ENCODE measurements around the gene DLX5. TPM values are rescaled to one million over a fixed set of nuclear protein-coding genes. Genes with fewer than 3 reads are reported as not detected.

The DLX5 gene
- polyA plus RNA-seq, 1 donor (not counting 4 experiments of a cell fraction or from before 2014, with no cell fraction given): 0.67 TPM

- Histone ChIP-seq H3K9me1 (ENCODE audit: control insufficient read depth, extremely low read depth, insufficient read depth, low read length) (no peaks in the 10 kb centered on the region), H3K27me3 (ENCODE audit: control insufficient read depth, extremely low read depth, insufficient read depth, low read length) (peaks cover 79% of the 10 kb centered on the region), H3K4me3 (ENCODE audit: control insufficient read depth in 2 of 3, extremely low read depth in 1 of 3, insufficient read depth in 2 of 3, low read depth in 1 of 3, low read length in 3 of 3) (no peak overlapping the region), H3K4me2 (ENCODE audit: control insufficient read depth, extremely low read depth, insufficient read depth, low read depth, low read length) (no peak overlapping the region), H3K36me3 (ENCODE audit: control insufficient read depth in 2 of 2, extremely low read depth in 1 of 2, insufficient read depth in 2 of 2, low read length in 2 of 2) (no peaks in the 10 kb centered on the region), H3K9me3 (ENCODE audit: control insufficient read depth, low read depth, low read length) (no peaks in the 10 kb centered on the region), H3K9ac (ENCODE audit: control insufficient read depth, extremely low read depth, insufficient read depth, low read length) (no peak overlapping the region), H3K4me1 (ENCODE audit: control insufficient read depth, extremely low read depth, insufficient read depth, low read length) (no peaks in the 10 kb centered on the region), H3K79me2 (ENCODE audit: control insufficient read depth, insufficient read depth, low read length) (no peaks in the 10 kb centered on the region), H3K27ac (ENCODE audit: control insufficient read depth, insufficient read depth, low read length) (no peak overlapping the region), H4K20me1 (ENCODE audit: control insufficient read depth, extremely low read depth, insufficient read depth, low read length) (no peaks in the 10 kb centered on the region), H2AFZ (ENCODE audit: control insufficient read depth, low read length) (no peak overlapping the region)
- TF ChIP-seq EZH2 (IDR thresholded peaks at IDR 0.05; ENCODE audit: low read length): peak; percentile 25
- TF ChIP-seq, protein P1, sequence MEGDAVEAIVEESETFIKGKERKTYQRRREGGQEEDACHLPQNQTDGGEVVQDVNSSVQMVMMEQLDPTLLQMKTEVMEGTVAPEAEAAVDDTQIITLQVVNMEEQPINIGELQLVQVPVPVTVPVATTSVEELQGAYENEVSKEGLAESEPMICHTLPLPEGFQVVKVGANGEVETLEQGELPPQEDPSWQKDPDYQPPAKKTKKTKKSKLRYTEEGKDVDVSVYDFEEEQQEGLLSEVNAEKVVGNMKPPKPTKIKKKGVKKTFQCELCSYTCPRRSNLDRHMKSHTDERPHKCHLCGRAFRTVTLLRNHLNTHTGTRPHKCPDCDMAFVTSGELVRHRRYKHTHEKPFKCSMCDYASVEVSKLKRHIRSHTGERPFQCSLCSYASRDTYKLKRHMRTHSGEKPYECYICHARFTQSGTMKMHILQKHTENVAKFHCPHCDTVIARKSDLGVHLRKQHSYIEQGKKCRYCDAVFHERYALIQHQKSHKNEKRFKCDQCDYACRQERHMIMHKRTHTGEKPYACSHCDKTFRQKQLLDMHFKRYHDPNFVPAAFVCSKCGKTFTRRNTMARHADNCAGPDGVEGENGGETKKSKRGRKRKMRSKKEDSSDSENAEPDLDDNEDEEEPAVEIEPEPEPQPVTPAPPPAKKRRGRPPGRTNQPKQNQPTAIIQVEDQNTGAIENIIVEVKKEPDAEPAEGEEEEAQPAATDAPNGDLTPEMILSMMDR (optimal IDR thresholded peaks at IDR 0.05 in 1 of 3, IDR thresholded peaks at IDR 0.05 in 1 of 3, conservative IDR thresholded peaks at IDR 0.05 in 1 of 3; ENCODE audit: extremely low read depth in 1 of 3, insufficient read depth in 2 of 3, low read length in 3 of 3): no peak
- dilution Hi-C loops (cut with MboI; ENCODE audit: extremely low pct_ligation_motif_present, low sequenced_read_pairs): no loop called here
- FAIRE-seq (no peak), DNase-seq (ENCODE audit: low read depth, low spot score) (no peak)
Observed at GRCh38 chr7:96992192-96993005, 32.2 kb downstream of the DLX5 start.

DNA sequence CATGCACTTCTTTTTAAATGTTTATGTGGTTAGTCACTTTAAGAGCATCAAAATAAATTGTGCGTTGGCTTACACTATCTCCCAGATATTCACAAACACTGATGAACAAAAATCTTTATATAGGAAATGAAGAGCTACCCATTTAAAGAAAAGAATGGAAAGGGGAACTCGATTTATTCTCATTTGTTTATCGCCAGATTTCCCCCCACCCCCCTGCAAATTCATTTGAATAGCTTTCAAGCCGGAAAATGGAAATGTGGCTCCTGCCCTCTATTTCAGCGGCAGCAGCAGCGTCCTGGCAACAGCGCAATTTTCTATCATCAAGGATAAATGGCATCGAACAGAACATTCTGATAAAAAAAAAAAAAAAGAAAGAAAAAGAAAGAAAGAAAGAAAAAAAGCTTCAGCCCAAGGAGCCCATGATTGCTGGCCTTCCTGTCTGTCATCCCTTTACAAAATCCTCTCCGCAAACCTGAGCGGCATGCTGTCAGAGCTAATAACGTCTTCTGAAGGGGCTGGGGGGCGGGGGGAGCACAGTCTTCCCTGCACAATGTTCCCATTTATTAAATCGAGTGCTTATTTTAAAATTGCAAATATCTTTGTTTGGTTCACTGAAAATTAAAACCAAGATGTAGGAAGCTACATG is 33.0 kb downstream of the DLX5 start:
- FAIRE-seq (no peak), DNase-seq (ENCODE audit: low read depth, low spot score) (no peak)
- H3K36me3 ChIP-seq (ENCODE audit: control insufficient read depth in 2 of 2, extremely low read depth in 1 of 2, insufficient read depth in 2 of 2, low read length in 2 of 2): no peaks in the 10 kb centered on the region
- H2AFZ ChIP-seq (ENCODE audit: control insufficient read depth, low read length): no peak overlapping the region
- no peak overlapping the region for H3K27ac ChIP-seq (ENCODE audit: control insufficient read depth, insufficient read depth, low read length)
- no peak overlapping the region for H3K4me2 ChIP-seq (ENCODE audit: control insufficient read depth, extremely low read depth, insufficient read depth, low read depth, low read length)
- H3K27me3 ChIP-seq (ENCODE audit: control insufficient read depth, extremely low read depth, insufficient read depth, low read length): peaks cover 71% of the 10 kb centered on the region
- TF ChIP-seq, protein P1 (optimal IDR thresholded peaks at IDR 0.05 in 1 of 3, IDR thresholded peaks at IDR 0.05 in 1 of 3, conservative IDR thresholded peaks at IDR 0.05 in 1 of 3; ENCODE audit: extremely low read depth in 1 of 3, insufficient read depth in 2 of 3, low read length in 3 of 3): no peak
- TF ChIP-seq EZH2 (IDR thresholded peaks at IDR 0.05; ENCODE audit: low read length): no peak
- no peaks in the 10 kb centered on the region for H3K79me2 ChIP-seq (ENCODE audit: control insufficient read depth, insufficient read depth, low read length)
- H3K9me1 ChIP-seq (ENCODE audit: control insufficient read depth, extremely low read depth, insufficient read depth, low read length): no peaks in the 10 kb centered on the region
- no peaks in the 10 kb centered on the region for H4K20me1 ChIP-seq (ENCODE audit: control insufficient read depth, extremely low read depth, insufficient read depth, low read length)
- no peak overlapping the region for H3K9ac ChIP-seq (ENCODE audit: control insufficient read depth, extremely low read depth, insufficient read depth, low read length)
- H3K4me1 ChIP-seq (ENCODE audit: control insufficient read depth, extremely low read depth, insufficient read depth, low read length): no peaks in the 10 kb centered on the region
- dilution Hi-C loops (cut with MboI; ENCODE audit: extremely low pct_ligation_motif_present, low sequenced_read_pairs): no loop called here
- H3K9me3 ChIP-seq (ENCODE audit: control insufficient read depth, low read depth, low read length): no peaks in the 10 kb centered on the region
- no peak overlapping the region for H3K4me3 ChIP-seq (ENCODE audit: control insufficient read depth in 2 of 3, extremely low read depth in 1 of 3, insufficient read depth in 2 of 3, low read depth in 1 of 3, low read length in 3 of 3)

Measured in keratinocyte (primary cell).